ENCODE data around the gene RHOU. TPM values are rescaled to one million over a fixed set of nuclear protein-coding genes. Genes with fewer than 3 reads are reported as not detected.

The RHOU gene
- total and polyA plus RNA-seq, 2 of the 13 experiments (the other 11 are each of a cell fraction or from before 2014, with no cell fraction given) = 11.9 to 18.5 TPM

- 46% methylated on average over 3 of the region's 3 CpGs for WGBS (ENCODE audit: low lambda C conversion rate)
- Histone ChIP-seq H3K27ac (ENCODE audit: extremely low read length, insufficient read depth, low read length) (no peak overlapping the region), H3K9me3 (ENCODE audit: low read length) (no peaks in the 10 kb centered on the region), H3K4me3 (replicated peaks in 1 of 3; ENCODE audit: insufficient read depth in 1 of 3, low read depth in 2 of 3, low read length in 3 of 3) (no peak overlapping the region), H2AFZ (ENCODE audit: low read length) (no peak overlapping the region), H4K20me1 (ENCODE audit: insufficient read depth, low read length) (no peaks in the 10 kb centered on the region), H3K79me2 (ENCODE audit: insufficient read depth, low read length) (no peaks in the 10 kb centered on the region), H3K4me2 (ENCODE audit: low read depth, low read length) (no peak overlapping the region), H3K4me1 (ENCODE audit: insufficient read depth, low read length) (peaks cover 12% of the 10 kb centered on the region), H3K36me3 (replicated peaks in 1 of 2; ENCODE audit: control insufficient read depth in 1 of 2, insufficient read depth in 2 of 2, low read length in 2 of 2) (peaks cover 8 to 12% of the 10 kb centered on the region in 2 experiments), H3K27me3 (ENCODE audit: control insufficient read depth in 1 of 2, insufficient read depth in 2 of 2, low read length in 2 of 2) (no peaks in the 10 kb centered on the region), H3K9ac (ENCODE audit: insufficient read depth, low read depth, low read length) (no peak overlapping the region)
- DNase-seq (ENCODE audit: low spot score) (no peak), ATAC-seq (no peak), FAIRE-seq (no peak)
- intact Hi-C loops (cut with micrococcal nuclease; ENCODE audit: unreplicated experiment) (no loop called here), in situ Hi-C loops (cut with HindIII; ENCODE audit: extremely low pct_ligation_motif_present, low pct_unique_long_range_greater_than_20kb) (no loop called here)
- CTCF ChIA-PET (ENCODE audit: low intra/inter-chr PET ratio, low total read pairs) = no interaction called here
- TF ChIP-seq ZNF253 (CRISPR knock-in tag; IDR thresholded peaks at IDR 0.05; ENCODE audit: borderline replicate concordance) (no peak), ZBTB34 (CRISPR knock-in tag; IDR thresholded peaks at IDR 0.05) (no peak), NR2F6 (IDR thresholded peaks at IDR 0.05) (no peak), NR2F6 (CRISPR knock-in tag; IDR thresholded peaks at IDR 0.05) (no peak), TCF12 (IDR thresholded peaks at IDR 0.05) (no peak), TCF12 (CRISPR knock-in tag; IDR thresholded peaks at IDR 0.05) (no peak), TEF (CRISPR knock-in tag; IDR thresholded peaks at IDR 0.05) (no peak), SMAD3 (CRISPR knock-in tag; IDR thresholded peaks at IDR 0.05) (no peak), UBTF (CRISPR knock-in tag; IDR thresholded peaks at IDR 0.05) (no peak), CBFB (CRISPR knock-in tag; IDR thresholded peaks at IDR 0.05) (no peak), ZNF333 (CRISPR knock-in tag; IDR thresholded peaks at IDR 0.05; ENCODE audit: borderline replicate concordance) (no peak), SKI (IDR thresholded peaks at IDR 0.05; ENCODE audit: partially characterized antibody) (no peak), YEATS2 (CRISPR knock-in tag; IDR thresholded peaks at IDR 0.05; ENCODE audit: borderline replicate concordance) (no peak), ZNF530 (CRISPR knock-in tag; IDR thresholded peaks at IDR 0.05; ENCODE audit: low read depth) (no peak), SP5 (CRISPR knock-in tag; IDR thresholded peaks at IDR 0.05; ENCODE audit: borderline replicate concordance, low read depth) (no peak), SMARCC2 (IDR thresholded peaks at IDR 0.05) (no peak), ZFP62 (CRISPR knock-in tag; IDR thresholded peaks at IDR 0.05) (no peak), PBX2 (CRISPR knock-in tag; IDR thresholded peaks at IDR 0.05) (no peak)
- POLR2A ChIA-PET = no interaction called here
- BruUV-seq (replicated peaks) = no TSS peak
These were observed 13.2 kb downstream of the RHOU start for GRCh38 chr1:228748431-228748830.

Measured in HepG2 (cell line).